ENCODE results near the gene KIAA0513. TPM values are rescaled to one million over a fixed set of nuclear protein-coding genes. Genes with fewer than 3 reads are reported as not detected.

Gene KIAA0513
- total and polyA plus RNA-seq, 2 donors (not counting 1 experiment from before 2014, with no cell fraction given) = 11.7 to 22.3 TPM

GRCh38 chr16:85045077-85045476 lies 17.5 kb downstream of the KIAA0513 start:
- H2AFZ ChIP-seq (ENCODE audit: low read length) = no peak overlapping the region
- H3K27me3 ChIP-seq (ENCODE audit: control insufficient read depth, insufficient read depth, low read length) = no peaks in the 10 kb centered on the region
- no peak for DNase-seq (ENCODE audit: low read depth in 2 of 2)
- H3K36me3 ChIP-seq (ENCODE audit: control insufficient read depth, insufficient read depth, low read length) = no peaks in the 10 kb centered on the region
- H3K9me3 ChIP-seq (ENCODE audit: control insufficient read depth, insufficient read depth, low read depth, low read length) = no peaks in the 10 kb centered on the region
- H3K4me1 ChIP-seq (ENCODE audit: control insufficient read depth, extremely low read depth, insufficient read depth, low read length) = no peaks in the 10 kb centered on the region
- H3K9ac ChIP-seq (ENCODE audit: insufficient read depth, low read length) = no peak overlapping the region
- no peak overlapping the region for H3K4me2 ChIP-seq (ENCODE audit: extremely low read depth, insufficient read depth, low read length)
- H3K79me2 ChIP-seq (ENCODE audit: control insufficient read depth, insufficient read depth, low read length) = no peaks in the 10 kb centered on the region
- H3K4me3 ChIP-seq (replicated peaks in 1 of 4; ENCODE audit: control extremely low read depth in 1 of 4, insufficient read depth in 1 of 4, low read depth in 3 of 4, low read length in 4 of 4) = no peak overlapping the region
- no peaks in the 10 kb centered on the region for H4K20me1 ChIP-seq (ENCODE audit: control insufficient read depth, extremely low read depth, insufficient read depth, low read length)
- TF ChIP-seq CTCF (conservative IDR thresholded peaks at IDR 0.05 in 1 of 2, IDR thresholded peaks at IDR 0.05 in 1 of 2; ENCODE audit: low read depth in 1 of 2, low read length in 2 of 2) = no peak
- no peak for TF ChIP-seq EZH2 (IDR thresholded peaks at IDR 0.05; ENCODE audit: low read length, missing control alignments)
- H3K27ac ChIP-seq (ENCODE audit: insufficient read depth, low read length) = no peak overlapping the region

GRCh38 chr16:85045641-85046471 lies 18.3 kb downstream of the KIAA0513 start:
- TF ChIP-seq EZH2 (IDR thresholded peaks at IDR 0.05; ENCODE audit: low read length, missing control alignments) (no peak), CTCF (conservative IDR thresholded peaks at IDR 0.05 in 1 of 2, IDR thresholded peaks at IDR 0.05 in 1 of 2; ENCODE audit: low read depth in 1 of 2, low read length in 2 of 2) (no peak)
- H2AFZ ChIP-seq (ENCODE audit: low read length) = no peak overlapping the region
- no peaks in the 10 kb centered on the region for H3K36me3 ChIP-seq (ENCODE audit: control insufficient read depth, insufficient read depth, low read length)
- no peak overlapping the region for H3K4me3 ChIP-seq (replicated peaks in 1 of 4; ENCODE audit: control extremely low read depth in 1 of 4, insufficient read depth in 1 of 4, low read depth in 3 of 4, low read length in 4 of 4)
- no peaks in the 10 kb centered on the region for H3K4me1 ChIP-seq (ENCODE audit: control insufficient read depth, extremely low read depth, insufficient read depth, low read length)
- H3K9ac ChIP-seq (ENCODE audit: insufficient read depth, low read length) = no peak overlapping the region
- no peaks in the 10 kb centered on the region for H3K9me3 ChIP-seq (ENCODE audit: control insufficient read depth, insufficient read depth, low read depth, low read length)
- H3K79me2 ChIP-seq (ENCODE audit: control insufficient read depth, insufficient read depth, low read length) = no peaks in the 10 kb centered on the region
- H4K20me1 ChIP-seq (ENCODE audit: control insufficient read depth, extremely low read depth, insufficient read depth, low read length) = no peaks in the 10 kb centered on the region
- no peaks in the 10 kb centered on the region for H3K27me3 ChIP-seq (ENCODE audit: control insufficient read depth, insufficient read depth, low read length)
- DNase-seq (ENCODE audit: low read depth in 2 of 2) = no peak
- no peak overlapping the region for H3K4me2 ChIP-seq (ENCODE audit: extremely low read depth, insufficient read depth, low read length)
- no peak overlapping the region for H3K27ac ChIP-seq (ENCODE audit: insufficient read depth, low read length)

- H3K27me3 ChIP-seq (ENCODE audit: control insufficient read depth, insufficient read depth, low read length) = no peaks in the 10 kb centered on the region
- H3K79me2 ChIP-seq (ENCODE audit: control insufficient read depth, insufficient read depth, low read length) = no peaks in the 10 kb centered on the region
- DNase-seq (ENCODE audit: low read depth in 2 of 2) = no peak
- no peaks in the 10 kb centered on the region for H3K4me1 ChIP-seq (ENCODE audit: control insufficient read depth, extremely low read depth, insufficient read depth, low read length)
- TF ChIP-seq CTCF (conservative IDR thresholded peaks at IDR 0.05 in 1 of 2, IDR thresholded peaks at IDR 0.05 in 1 of 2; ENCODE audit: low read depth in 1 of 2, low read length in 2 of 2) (no peak), EZH2 (IDR thresholded peaks at IDR 0.05; ENCODE audit: low read length, missing control alignments) (no peak)
- no peaks in the 10 kb centered on the region for H4K20me1 ChIP-seq (ENCODE audit: control insufficient read depth, extremely low read depth, insufficient read depth, low read length)
- no peaks in the 10 kb centered on the region for H3K9me3 ChIP-seq (ENCODE audit: control insufficient read depth, insufficient read depth, low read depth, low read length)
- no peaks in the 10 kb centered on the region for H3K36me3 ChIP-seq (ENCODE audit: control insufficient read depth, insufficient read depth, low read length)
- no peak overlapping the region for H3K4me2 ChIP-seq (ENCODE audit: extremely low read depth, insufficient read depth, low read length)
- no peak overlapping the region for H3K9ac ChIP-seq (ENCODE audit: insufficient read depth, low read length)
- no peak overlapping the region for H3K4me3 ChIP-seq (replicated peaks in 1 of 4; ENCODE audit: control extremely low read depth in 1 of 4, insufficient read depth in 1 of 4, low read depth in 3 of 4, low read length in 4 of 4)
- no peak overlapping the region for H2AFZ ChIP-seq (ENCODE audit: low read length)
- no peak overlapping the region for H3K27ac ChIP-seq (ENCODE audit: insufficient read depth, low read length)
Measured at GRCh38 chr16:85046472-85046916, 18.9 kb downstream of the KIAA0513 start.

All from fibroblast of lung (primary cell).